HG03521 (cell line): Measurements from ENCODE around the gene FBXO4.
A peak's percentile ranks its signal among the peaks of the same experiment; 100 is the strongest.
"Not testable (repeated sequence)": the region's sequence is repeated elsewhere in the genome, so short reads cannot be mapped to it uniquely, and the experiment has no call there.

ENCODE experiments used
- ATAC-seq: cut with Tn5 transposase; IDR thresholded peaks from one replicate; pipeline ENCODE4 v1.9.1; 2021; ENCODE audit warnings: mild to moderate bottlenecking, moderate library complexity; ENCODE audit not compliant: unreplicated experiment

FBXO4 gene

DNA sequence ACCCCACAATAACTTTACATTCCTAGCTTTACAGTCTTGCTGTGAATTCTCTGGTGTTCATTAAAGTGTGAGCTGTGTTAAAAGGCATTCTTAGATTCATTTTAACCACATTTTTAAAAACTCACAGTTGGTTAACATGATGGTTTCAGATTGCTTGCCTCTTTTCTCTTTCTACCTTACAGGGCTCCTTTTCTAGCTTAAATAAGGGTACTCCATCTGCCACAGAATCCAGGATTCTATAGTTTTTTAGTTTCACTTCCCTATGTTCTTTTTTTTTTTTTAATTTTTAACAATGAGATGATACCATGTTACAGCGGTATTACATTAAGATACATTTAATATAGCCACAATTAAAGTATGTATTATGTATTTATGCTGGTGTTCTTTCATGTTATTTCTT lies 3.9 kb upstream of the FBXO4 start:
- ATAC-seq: no peak

DNA sequence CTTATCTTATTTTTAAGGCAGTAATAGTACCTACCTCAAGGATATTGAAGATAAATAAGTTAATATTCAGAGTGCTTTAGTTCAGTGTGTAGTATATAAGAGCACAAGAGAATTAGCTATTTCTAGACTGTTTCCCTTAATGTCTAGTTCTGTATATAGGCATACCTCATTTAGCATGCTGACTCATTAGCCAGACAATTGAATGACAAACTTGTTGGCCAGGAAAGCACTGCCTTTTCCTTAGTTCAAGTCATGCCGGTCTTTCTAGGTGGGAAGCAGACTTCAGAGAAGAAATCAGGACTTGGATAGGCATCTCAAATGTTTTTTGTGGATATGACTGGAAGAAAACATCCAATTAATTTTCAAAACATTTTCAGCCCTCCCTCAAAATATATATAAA lies 3.2 kb upstream of the FBXO4 start:
- no peak for ATAC-seq

DNA sequence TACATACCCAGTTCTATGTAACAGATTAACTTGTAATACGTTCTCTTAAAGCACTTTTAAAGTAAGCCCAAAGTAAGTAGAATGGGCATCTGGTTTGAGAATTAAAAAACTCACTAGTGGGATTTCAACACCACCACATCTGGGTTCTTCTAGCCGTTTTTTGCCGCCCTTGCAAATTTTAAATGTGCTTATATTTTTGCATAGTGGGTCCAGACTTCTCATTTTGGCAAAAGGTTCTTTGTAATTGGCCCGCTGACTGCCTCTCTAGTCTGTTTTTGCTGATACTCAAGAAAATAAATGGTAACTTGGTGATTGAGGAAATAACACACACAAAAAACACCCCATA lies 582 bp upstream of the FBXO4 start:
- ATAC-seq: no peak

DNA sequence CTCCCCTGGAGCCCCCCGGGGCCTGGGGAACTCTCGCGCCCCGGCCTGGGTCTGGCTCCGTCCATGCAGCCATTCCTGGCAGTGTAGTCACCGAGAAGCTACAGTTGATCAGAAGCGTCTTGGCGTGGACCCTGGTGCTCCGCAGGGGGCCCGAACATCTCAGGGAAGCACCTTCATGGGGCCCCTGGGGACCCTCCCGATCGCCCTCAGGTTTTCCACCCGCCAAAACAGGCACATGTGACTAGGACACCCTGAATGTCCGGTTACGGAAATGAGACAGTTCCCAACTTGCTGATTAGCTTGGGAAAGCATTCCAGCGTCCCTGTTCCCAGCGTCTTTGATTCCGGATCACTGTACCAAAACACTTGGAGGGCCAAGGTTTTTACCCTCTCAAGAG lies 472 bp downstream of the FBXO4 start:
- ATAC-seq: peak; percentile 28

DNA sequence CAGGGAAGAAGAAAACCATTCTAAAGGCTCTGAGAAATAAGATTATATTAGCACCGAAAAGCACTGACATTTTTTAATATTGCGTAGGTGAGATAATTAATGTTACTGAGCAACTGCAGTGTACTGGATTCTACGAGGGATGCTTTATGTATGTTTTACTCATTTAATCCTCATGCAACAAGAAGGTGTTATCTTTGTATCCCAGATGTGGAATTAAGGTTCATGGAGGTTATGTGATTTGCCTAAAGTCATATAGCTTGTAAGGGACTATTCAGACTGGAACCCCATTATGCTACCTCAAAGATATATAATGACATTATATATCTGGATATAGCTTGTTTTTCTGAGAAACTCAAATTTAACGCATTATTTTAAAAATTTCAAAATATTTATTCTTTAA lies 2.5 kb downstream of the FBXO4 start:
- no peak for ATAC-seq

DNA sequence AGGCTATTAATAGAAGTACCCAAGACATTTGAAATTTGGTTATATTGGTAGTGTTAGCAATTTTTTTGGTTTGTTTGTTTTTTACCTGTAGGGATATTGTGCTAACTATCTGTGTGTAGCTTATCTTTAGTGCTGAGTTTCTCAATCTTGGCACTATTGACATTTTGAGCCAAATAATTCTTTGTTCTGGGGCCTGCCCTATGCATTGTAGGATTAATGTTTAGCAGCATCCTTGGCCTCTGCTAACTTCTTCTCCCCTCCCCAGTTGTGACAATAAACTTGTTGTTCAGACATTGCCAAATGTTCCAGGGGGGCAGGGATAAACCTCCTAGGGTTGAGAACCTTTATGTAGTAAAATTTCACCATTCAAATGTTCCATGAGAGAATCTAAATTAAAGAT lies 4.0 kb downstream of the FBXO4 start:
- no peak for ATAC-seq

DNA sequence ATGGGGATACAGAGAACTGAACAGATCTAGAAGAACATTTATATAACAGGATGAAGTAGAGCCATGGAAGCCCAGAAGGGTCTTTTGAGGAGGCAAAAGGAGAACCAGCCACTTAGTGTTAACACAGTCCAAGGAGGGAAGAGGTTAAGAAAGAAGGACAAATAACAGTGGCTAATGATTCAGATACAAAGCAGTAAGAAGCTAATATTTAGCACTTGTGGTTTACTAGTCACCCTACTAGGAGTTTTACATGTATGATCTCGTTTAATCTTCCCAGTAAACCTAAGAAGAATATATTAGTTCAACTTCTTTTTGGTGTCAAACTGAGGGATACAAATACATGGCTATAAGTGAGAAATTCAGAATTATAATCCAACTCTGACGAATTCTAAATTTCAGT lies 7.7 kb downstream of the FBXO4 start:
- ATAC-seq: no peak

DNA sequence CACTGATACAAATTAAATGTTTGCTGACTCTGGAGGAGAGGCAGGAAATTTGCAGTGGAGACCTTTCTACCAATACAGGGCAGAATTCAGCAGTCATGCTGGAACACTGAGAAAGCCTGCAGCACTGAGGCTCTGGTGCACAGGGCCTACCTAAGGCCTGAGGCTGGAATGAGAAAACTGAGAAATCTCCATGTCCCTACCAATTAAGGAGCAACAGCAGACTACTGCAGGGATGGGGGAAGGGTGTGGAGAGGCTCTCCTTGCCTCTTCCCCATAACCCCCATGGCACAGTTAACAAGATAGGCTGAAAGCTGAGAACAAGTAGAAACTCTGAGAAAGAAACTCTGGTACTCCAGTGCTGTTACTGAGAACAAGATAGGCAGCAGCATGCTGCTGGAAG lies 10.5 kb downstream of the FBXO4 start:
- no peak for ATAC-seq

DNA sequence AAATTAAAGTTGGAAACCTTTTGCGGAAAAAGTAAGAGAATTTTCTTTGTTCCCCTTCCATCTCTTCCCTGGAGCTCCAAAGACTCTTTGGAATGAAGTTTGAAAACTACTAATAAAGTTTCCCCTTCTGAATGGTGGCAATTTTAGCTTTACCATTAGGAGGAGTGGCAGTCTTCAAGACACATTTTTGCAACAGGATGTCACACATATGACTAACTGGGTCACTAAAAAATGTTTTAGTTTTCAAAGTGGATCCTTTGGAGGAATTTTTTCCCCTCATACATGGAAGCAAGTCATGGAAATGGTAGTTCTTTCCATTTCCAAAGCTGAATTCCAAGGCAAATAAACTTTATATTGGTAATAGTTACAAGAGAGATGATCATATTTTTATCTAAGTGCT lies 15.6 kb downstream of the FBXO4 start:
- ATAC-seq: no peak

DNA sequence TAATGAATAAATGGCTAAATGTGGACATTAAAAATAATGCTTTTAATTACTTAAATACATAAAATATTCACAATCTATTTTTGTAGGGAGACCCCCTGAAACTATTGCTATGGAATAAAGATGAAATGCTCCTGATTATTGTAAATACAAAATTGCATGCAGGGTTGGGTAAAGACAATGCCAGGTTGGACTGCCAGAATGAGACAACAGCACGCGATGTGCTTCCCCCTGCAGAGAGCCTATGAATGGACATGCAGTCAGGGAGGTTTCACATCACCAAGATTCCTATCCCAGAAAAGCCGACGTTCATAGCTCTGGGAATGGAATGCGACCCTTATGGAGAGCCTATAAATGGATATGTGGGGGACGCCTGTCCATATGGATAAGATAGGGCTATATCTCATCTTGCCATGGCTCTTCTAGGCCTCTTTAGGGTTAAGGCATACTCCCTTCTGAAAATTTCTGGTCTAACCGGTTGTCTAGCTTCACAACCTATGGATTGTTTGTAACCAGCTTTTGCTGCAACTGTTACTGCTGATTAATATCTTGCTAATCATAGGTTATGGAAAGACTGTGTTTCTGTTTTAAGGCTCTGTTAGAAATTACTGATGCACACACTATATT lies 20.4 kb downstream of the FBXO4 start:
- ATAC-seq: not testable (repeated sequence)

DNA sequence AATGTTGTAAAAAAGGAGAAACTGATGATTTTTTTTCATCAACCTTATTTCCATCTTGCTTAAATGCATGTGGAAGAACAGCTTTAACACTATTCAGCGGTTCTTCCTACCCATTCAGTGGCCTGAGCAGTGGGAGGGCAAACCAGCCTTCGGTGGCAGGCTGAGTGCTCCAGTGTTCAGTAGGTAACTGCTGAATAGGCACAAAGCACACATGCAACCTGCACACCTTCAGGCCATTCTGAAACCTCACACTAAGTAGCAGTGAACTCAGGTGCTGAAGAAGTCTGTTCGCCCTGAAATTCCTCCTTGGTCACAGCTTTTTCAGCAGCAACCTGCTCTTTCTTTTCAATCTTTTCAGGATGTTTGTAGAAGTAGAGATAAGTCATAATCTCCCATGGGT lies 26.1 kb downstream of the FBXO4 start:
- ATAC-seq: no peak

DNA sequence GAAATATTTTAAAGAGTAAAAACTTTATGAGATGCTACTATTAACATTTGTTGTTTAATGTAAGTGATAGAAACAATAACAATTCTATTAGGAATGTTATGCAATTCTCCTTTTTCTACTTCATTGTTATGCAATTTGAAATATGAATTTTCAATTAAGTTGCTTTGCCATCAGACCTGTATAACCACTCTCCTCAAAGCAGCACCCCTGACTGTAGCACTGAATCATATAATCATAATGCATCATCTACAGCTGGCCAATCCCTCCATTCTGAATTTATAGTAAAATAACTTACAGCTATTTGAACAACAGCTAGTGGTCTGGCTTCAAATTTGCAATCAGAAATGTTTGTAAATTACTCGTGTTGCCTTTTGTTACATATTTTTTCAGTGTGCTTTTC lies 29.2 kb downstream of the FBXO4 start:
- no peak for ATAC-seq

DNA sequence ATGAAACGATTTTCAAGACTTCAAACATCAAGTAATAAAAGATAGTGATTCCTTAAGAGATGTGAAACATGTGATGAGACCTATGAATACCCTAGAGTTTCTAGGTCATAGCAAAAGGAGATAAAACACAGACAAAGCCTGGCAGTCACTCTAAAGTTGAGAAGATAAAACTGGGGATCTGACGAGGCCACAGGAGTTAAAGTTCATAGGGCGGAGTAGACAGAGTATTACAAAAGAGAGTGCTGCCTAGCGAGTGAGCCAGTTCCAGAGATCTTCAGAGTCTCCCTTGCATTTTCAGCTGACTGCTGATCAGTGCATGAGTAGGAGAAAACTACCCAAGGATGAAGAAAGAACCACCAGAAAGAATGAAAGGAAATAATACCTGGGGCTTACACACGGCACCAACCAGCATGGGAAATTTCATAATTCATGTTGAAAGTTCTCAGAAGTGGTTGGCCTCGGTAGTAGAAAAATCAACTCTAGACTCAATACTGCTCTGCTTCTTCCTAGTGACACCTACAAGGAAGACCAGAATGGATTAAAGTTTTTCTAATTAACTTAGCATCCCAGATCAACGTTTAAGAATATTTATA lies 30.4 kb downstream of the FBXO4 start:
- ATAC-seq: no peak

DNA sequence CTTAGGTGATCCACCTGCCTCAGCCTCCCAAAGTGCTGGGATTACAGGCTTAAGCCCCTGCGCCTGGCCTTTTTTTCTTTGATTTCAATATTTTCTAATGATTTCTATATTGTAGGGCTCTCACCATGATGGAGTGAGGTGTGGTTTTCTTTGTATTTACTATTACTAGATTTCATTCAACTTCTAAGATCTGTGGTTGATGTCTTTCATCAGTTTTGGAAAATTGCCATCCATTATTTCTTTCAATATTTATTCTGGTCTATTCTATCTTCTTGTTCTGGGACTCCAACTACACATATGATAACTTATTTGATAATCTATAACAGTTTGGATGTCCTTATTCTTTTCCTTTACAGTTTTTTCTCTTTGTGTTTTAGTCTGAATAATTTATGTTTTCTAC lies 31.9 kb downstream of the FBXO4 start:
- ATAC-seq: no peak

DNA sequence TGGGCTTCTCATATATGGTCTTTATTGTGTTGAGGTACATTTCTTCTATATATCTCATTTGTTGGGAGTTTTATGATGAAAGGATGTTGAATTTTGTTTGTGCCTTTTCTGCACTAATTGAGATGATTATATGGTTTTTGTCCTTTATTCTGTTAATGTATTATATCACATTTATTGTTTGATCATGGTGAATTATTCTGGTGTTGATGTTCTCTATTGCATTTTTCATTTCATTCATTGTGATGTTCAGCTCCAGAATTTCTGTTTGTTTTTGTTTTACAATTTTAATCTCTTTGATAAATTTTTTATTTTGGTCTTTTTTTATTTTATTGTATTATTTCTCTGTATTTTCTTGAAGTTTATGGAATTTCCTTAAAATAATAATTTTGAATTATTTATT lies 35.4 kb downstream of the FBXO4 start:
- no peak for ATAC-seq

DNA sequence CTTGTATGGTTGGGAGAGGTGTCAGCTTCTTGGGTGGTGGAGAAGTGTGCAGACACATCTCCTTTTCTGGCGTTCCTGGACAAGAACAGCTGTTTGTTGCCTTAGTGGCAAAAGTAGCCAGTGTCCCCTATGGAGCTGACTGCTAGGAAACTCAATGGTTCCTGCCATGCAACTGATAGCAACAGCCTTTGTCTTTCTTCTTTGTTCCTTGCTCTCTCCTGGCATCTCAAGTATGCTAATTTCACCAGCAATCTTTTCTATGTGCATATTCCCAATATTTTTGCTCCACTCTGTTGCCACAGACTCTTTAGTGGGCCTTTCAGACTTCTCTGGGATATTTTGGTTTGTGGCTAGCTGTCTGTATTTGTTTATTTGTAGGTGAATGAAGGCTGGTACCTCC lies 36.7 kb downstream of the FBXO4 start:
- no peak for ATAC-seq

DNA sequence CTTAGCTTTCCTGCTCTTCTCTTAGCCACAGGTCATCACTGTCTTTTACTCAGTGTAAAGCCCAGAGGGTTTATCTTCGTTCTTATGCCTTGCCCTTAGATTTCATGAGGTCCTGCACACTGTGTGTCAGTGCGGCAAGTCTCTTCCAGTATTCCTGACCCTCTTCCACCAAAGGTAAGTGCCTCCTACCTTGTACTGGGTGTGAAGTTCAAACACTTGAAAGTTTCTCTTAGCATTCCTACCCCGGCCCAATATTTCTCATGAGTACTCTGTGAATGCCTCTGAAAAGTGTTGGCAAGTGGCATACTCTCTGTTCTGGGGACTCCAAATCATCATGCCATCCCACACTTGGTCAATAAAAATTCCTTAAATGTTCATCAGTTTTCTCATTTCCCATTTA lies 37.4 kb downstream of the FBXO4 start:
- ATAC-seq: no peak

DNA sequence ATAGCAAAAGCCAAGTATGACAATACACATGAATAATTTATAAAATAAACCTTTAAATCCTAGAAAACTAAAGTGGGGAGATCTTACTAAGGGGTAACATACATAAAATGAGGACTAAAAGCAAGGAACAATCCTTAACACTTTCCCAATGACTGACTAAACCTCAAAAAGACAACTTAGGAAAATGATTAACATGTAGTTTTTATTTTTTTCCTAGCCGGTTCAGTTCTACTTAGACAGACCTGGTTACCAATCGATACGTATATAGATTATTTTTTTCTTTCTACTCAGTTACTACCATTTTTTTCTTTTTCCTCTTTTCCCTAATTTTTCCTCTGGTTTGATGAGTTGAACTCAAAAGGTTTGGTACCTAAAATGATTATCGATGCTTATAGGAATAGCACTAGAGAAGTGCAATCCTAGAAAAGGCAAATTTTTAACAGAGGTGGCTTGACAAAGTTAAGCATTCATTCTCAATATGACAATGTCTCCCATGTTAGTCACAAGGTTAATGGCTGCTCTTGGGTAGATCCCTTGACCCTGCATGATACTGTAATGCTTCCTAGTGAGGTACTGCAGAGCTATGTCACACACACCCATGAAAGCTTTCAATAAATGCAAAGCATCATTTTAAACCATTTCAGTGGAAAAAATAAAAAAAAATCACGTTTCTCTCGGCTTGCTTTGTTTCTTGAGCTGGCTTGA lies 41.5 kb downstream of the FBXO4 start:
- ATAC-seq: no peak

DNA sequence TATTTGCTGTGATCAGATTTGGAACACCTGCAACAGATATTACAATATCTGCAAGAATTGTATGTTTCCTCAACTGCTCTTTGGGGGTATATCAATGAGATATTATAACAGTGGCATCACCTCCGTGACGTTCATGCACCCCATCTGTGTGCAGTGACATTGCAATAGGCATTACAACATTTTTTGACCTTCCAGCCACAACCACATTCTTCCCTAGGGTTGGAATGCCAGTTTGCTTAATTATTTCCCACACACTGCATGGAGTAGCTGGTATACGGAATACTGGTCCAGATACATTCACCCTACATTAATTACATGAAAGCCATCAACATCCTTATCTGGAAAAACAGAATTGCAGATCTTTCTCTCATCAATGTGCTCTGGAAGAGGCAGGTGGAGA lies 42.3 kb downstream of the FBXO4 start:
- no peak for ATAC-seq

DNA sequence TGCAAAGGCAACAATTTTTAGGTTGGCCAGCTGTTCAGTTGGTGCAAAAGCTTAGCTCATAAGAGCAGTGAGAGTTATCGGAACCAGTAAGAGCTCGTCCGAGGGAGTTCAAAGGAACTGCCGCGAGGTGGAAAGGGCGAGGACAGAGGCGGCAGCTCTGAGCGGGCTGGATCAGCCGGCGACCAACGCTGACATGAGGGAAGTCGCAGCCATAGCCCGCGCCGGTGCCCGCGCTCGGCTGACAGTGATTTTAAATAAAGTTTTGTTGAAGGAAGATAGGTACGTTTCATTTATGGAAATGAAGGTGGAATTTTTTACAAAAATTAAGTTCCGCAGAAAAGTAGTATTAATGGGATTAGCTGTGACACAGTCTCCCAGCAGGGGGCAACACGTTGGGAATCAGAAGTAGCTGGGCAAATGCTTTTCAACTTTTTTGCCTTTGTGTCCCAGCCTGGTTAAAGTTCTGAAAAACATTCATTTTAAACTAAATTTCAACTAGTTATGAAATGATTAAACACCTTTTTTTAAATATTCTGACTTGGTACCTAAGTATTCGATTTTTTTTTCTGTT lies 43.2 kb downstream of the FBXO4 start:
- ATAC-seq: no peak

DNA sequence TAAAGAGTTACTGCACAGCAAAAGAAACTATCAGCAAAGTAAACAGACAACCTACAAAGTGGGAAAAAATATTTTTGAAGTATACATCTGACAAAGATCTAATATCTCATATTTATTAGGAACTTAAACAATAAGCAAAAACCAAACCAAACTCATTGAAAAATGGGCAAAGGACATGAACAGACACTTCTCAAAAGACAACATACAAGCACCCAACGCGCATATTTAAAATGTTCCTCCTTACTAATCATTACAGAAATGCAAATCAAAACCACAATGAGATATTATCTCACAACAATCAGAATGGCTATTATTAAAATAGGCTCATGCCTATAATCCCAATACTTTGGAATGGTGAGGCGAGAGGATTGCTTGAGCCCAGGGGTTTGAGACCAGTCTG lies 48.0 kb downstream of the FBXO4 start:
- ATAC-seq: no peak

DNA sequence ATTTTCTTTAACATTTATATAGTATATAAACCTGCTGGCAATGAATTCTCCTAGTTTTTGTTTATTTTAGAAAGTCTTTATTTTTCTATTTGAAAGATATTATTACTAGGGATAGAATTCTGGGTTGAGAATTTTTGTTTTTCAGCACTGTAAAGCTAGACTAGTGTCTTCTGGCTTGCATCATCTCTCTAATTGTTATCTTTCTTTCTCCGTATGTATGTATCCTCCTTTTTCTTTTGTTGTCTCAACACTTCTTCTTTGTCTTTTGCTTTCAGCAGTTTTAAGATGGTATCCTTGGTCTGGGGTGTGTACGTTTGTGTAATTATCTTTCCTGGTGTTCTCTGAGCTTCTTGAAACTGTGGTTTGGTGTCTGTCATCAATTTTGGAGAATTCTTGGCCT lies 48.8 kb downstream of the FBXO4 start:
- ATAC-seq: no peak
